ENCODE data around the gene CAPN15. TPM values are rescaled to one million over a fixed set of nuclear protein-coding genes. Genes with fewer than 3 reads are reported as not detected.

CAPN15 gene
- total and polyA plus RNA-seq, 2 of the 4 experiments (the other 2 are of a cell fraction): 9.3 to 24.3 TPM

GRCh38 chr16:551210-551609, 23.7 kb downstream of the CAPN15 start:
- Histone ChIP-seq H3K14ac (replicated peaks; ENCODE audit: low read depth, low read length) (no peak overlapping the region), H3K18ac (ENCODE audit: low read depth, low read length) (no peak overlapping the region), H3K4me2 (ENCODE audit: low read depth, low read length) (no peak overlapping the region), H2BK120ac (ENCODE audit: low read depth, low read length) (no peak overlapping the region), H3K27me3 (ENCODE audit: control insufficient read depth, insufficient read depth, low read length) (no peaks in the 10 kb centered on the region), H3K9me1 (ENCODE audit: insufficient read depth, low read length) (no peaks in the 10 kb centered on the region), H3K9me3 (ENCODE audit: control insufficient read depth, insufficient read depth, low read length) (no peaks in the 10 kb centered on the region), H3K23ac (ENCODE audit: low read depth, low read length) (no peak overlapping the region), H3K4me1 (ENCODE audit: control insufficient read depth, insufficient read depth, low read length) (0 out of 2 replicates have a peak, but pooled peaks cover 3% of the 10 kb centered on the region), H4K8ac (ENCODE audit: low read depth in 2 of 2, low read length in 2 of 2) (no peak overlapping the region), H4K91ac (ENCODE audit: insufficient read depth, low read depth, low read length) (no peak overlapping the region), H4K5ac (ENCODE audit: low read depth, low read length) (no peak overlapping the region), H2BK15ac (ENCODE audit: low read depth, low read length) (no peak overlapping the region), H3K27ac (ENCODE audit: insufficient read depth, low read length) (no peak overlapping the region), H3K4ac (ENCODE audit: low read depth, low read length) (no peak overlapping the region), H2AK9ac (replicated peaks; ENCODE audit: low read depth, low read length, poor library complexity) (no peak overlapping the region), H2BK5ac (ENCODE audit: low read depth, low read length, poor library complexity, severe bottlenecking) (no peak overlapping the region), H4K20me1 (ENCODE audit: insufficient read depth, low read length) (peaks cover 5% of the 10 kb centered on the region; the same call in 1 of the 2 replicates), H3K4me3 (ENCODE audit: insufficient read depth, low read depth, low read length) (no peak overlapping the region), H3K9ac (ENCODE audit: low read depth, low read length) (no peak overlapping the region), H2AFZ (replicated peaks; ENCODE audit: low read length, poor library complexity) (no peak overlapping the region), H2AK5ac (ENCODE audit: low read depth, low read length) (no peak overlapping the region), H2BK20ac (ENCODE audit: low read depth, low read length) (no peak overlapping the region), H3K56ac (ENCODE audit: extremely low read depth, insufficient read depth, low read length) (no peak overlapping the region), H3K79me1 (ENCODE audit: low read depth in 1 of 2, low read length in 2 of 2) (peaks cover 0 to 3% of the 10 kb centered on the region in 2 experiments; a peak in 1 of 4 replicates), H3K36me3 (ENCODE audit: control insufficient read depth, insufficient read depth, low read length) (peaks cover 31% of the 10 kb centered on the region)
- ChIA-PET POLR2A (ENCODE audit: unreplicated experiment) (no interaction called here), CTCF (no interaction called here)
- 99% methylated on average over 18 of the region's 28 CpGs; no CpG with 5 or more reads in 1 of the 2 experiments for WGBS, 2 experiments (ENCODE audit: extremely low coverage in 2 of 2, insufficient read length in 1 of 2)
- intact Hi-C loops (cut with micrococcal nuclease): no loop called here
- dilution Hi-C loops (cut with HindIII; ENCODE audit: low sequenced_read_pairs, unreplicated experiment): no loop called here
- DNase-seq (no peak), ATAC-seq (ENCODE audit: low read depth) (no peak)
- no TSS peak for BruUV-seq (replicated peaks)
- TF ChIP-seq MXI1 (IDR thresholded peaks at IDR 0.05; ENCODE audit: borderline replicate concordance, low read depth, low read length) (no peak), ELK1 (IDR thresholded peaks at IDR 0.05; ENCODE audit: borderline replicate concordance, low read depth, low read length) (no peak), NFE2L2 (IDR thresholded peaks at IDR 0.05; ENCODE audit: low read depth, low read length) (no peak), CEBPB (IDR thresholded peaks at IDR 0.05; ENCODE audit: low read depth, low read length) (no peak), POLR2A (IDR thresholded peaks at IDR 0.05; ENCODE audit: low read depth, low read length) (no peak), BHLHE40 (IDR thresholded peaks at IDR 0.05; ENCODE audit: low read depth, low read length) (no peak), FOS (IDR thresholded peaks at IDR 0.05; ENCODE audit: low read depth, low read length) (no peak), CTCF (conservative IDR thresholded peaks at IDR 0.05; ENCODE audit: low read depth, low read length) (no peak), RAD21 (IDR thresholded peaks at IDR 0.05; ENCODE audit: low read length) (no peak), USF2 (IDR thresholded peaks at IDR 0.05; ENCODE audit: low read depth, low read length) (no peak), MAFK (IDR thresholded peaks at IDR 0.05; ENCODE audit: low read depth, low read length) (no peak), CHD1 (IDR thresholded peaks at IDR 0.05; ENCODE audit: low read depth, low read length) (no peak), RCOR1 (IDR thresholded peaks at IDR 0.05; ENCODE audit: insufficient replicate concordance, low read length) (no peak)
- in situ Hi-C loops (cut with MboI; ENCODE audit: low sequenced_read_pairs): no loop called here

Measured in IMR-90 (cell line).